IPS DF 4.7 (cell line): ENCODE data around the gene TRIM71.

ENCODE experiments used
- DNase-seq: peaks from one replicate; pipeline ENCODE4 v3.0.0-alpha.2; 2013; ENCODE audit warnings: low spot score; ENCODE audit errors: extremely low read depth

TRIM71 gene

GRCh38 chr3:32865383-32865782, 47.6 kb downstream of the TRIM71 start:
- no peak for DNase-seq

- no peak for DNase-seq
Observed at GRCh38 chr3:32866533-32866932, 48.7 kb downstream of the TRIM71 start.

- DNase-seq: no peak
Observed at GRCh38 chr3:32867954-32868353, 50.2 kb downstream of the TRIM71 start.

GRCh38 chr3:32868719-32869512, 51.1 kb downstream of the TRIM71 start:
- no peak for DNase-seq

GRCh38 chr3:32869513-32870047, 51.8 kb downstream of the TRIM71 start:
- peak; percentile 98 for DNase-seq

- no peak for DNase-seq
Observed at GRCh38 chr3:32870373-32871095, 52.7 kb downstream of the TRIM71 start.

- DNase-seq: no peak
Observed at GRCh38 chr3:32871273-32871672, 53.5 kb downstream of the TRIM71 start.

GRCh38 chr3:32872487-32873382, 54.9 kb downstream of the TRIM71 start:
- no peak for DNase-seq

GRCh38 chr3:32873531-32874130, 55.8 kb downstream of the TRIM71 start:
- DNase-seq: no peak

GRCh38 chr3:32876920-32877319, 59.1 kb downstream of the TRIM71 start:
- DNase-seq: no peak

GRCh38 chr3:32877598-32877997, 59.8 kb downstream of the TRIM71 start:
- no peak for DNase-seq

- DNase-seq: no peak
Observed at GRCh38 chr3:32880225-32880624, 62.4 kb downstream of the TRIM71 start.

GRCh38 chr3:32881624-32882023, 63.8 kb downstream of the TRIM71 start:
- DNase-seq: no peak

GRCh38 chr3:32882189-32882588, 64.4 kb downstream of the TRIM71 start:
- no peak for DNase-seq

- no peak for DNase-seq
Observed at GRCh38 chr3:32882603-32883025, 64.8 kb downstream of the TRIM71 start.

GRCh38 chr3:32883817-32884216, 66.0 kb downstream of the TRIM71 start:
- no peak for DNase-seq

- DNase-seq: no peak
Observed at GRCh38 chr3:32884591-32884990, 66.8 kb downstream of the TRIM71 start.

GRCh38 chr3:32885283-32885901, 67.6 kb downstream of the TRIM71 start:
- no peak for DNase-seq

- no peak for DNase-seq
Observed at GRCh38 chr3:32886296-32886695, 68.5 kb downstream of the TRIM71 start.

- DNase-seq: no peak
Observed at GRCh38 chr3:32886911-32887310, 69.1 kb downstream of the TRIM71 start.

- no peak for DNase-seq
Observed at GRCh38 chr3:32888739-32889138, 70.9 kb downstream of the TRIM71 start.
